GM13976 (cell line): ENCODE measurements around the gene BACH2.

Experiments used
- DNase-seq: peaks from one replicate; pipeline ENCODE4 v3.0.0; 2012; ENCODE audit warnings: low spot score
- in situ Hi-C: fragments of 300-500 bp; cut with MboI; formaldehyde crosslinking; loops from one replicate; pipeline ENCODE4 v1.12.0; 2022; ENCODE audit warnings: low sequenced_read_pairs, mixed read lengths, inconsistent platforms; ENCODE audit not compliant: unreplicated experiment
- TF ChIP-seq, protein P1 (sequence below): IDR thresholded peaks from 2 replicates; pipeline ENCODE4 v1.5.1; 2012; ENCODE audit warnings: borderline replicate concordance, mild to moderate bottlenecking; ENCODE audit not compliant: insufficient read depth; ENCODE audit errors: extremely low read depth, missing control alignments, control extremely low read depth

The BACH2 gene

DNA sequence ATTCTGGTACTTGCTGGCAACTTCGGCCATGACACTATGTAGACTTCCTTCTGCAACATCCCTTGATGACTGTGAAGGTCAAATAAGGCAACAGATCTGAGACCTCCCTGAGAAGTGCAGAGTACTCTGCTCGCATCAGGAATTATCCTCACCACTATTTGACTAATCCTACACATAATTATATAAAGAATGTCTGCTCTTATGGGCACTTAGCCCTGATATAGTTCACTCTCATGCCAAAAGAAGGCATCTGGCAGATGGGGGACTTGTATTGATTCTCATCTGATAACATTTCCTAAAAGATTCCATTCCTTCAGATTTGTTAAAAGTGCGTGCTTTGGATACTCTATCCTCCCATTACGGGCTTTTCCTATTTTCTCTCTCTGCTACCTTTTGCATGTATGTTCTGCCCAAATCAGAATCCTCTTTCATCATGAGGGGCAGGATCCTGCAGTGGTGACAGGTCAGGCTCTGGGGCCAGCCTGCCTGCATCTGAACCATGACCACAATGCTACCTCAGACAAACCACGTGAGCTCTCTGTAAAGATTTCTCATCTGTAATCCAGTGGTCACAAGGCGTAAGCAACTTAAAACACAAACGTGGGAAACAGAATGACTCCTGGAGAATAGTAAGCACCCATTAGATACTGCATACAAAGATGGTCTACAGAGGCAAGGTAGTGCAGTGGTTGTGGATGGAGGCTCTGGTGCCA is 268.4 kb downstream of the BACH2 start:
- DNase-seq, result no peak
- in situ Hi-C loops, result no loop called here

DNA sequence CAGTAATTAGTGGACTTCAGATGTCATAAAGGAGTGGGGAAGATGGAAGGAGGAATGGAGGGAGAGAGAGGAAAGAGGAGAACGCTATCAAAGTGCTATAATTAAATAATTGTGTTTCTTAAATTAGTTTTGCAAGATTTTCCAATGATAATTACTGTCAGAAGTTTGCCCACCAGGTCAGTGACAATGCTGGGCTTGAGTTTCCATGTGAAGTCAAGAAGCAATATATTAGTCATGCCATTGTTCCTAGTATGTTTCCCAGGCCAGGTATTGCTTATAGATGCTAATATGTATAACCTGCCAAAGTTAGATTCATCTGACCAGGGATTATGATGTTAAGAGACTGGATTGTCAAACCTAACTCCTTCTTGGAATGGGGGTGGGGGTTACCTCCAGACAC is 270.4 kb downstream of the BACH2 start:
- in situ Hi-C loops, result no loop called here
- TF ChIP-seq, protein P1, sequence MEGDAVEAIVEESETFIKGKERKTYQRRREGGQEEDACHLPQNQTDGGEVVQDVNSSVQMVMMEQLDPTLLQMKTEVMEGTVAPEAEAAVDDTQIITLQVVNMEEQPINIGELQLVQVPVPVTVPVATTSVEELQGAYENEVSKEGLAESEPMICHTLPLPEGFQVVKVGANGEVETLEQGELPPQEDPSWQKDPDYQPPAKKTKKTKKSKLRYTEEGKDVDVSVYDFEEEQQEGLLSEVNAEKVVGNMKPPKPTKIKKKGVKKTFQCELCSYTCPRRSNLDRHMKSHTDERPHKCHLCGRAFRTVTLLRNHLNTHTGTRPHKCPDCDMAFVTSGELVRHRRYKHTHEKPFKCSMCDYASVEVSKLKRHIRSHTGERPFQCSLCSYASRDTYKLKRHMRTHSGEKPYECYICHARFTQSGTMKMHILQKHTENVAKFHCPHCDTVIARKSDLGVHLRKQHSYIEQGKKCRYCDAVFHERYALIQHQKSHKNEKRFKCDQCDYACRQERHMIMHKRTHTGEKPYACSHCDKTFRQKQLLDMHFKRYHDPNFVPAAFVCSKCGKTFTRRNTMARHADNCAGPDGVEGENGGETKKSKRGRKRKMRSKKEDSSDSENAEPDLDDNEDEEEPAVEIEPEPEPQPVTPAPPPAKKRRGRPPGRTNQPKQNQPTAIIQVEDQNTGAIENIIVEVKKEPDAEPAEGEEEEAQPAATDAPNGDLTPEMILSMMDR, result no peak
- DNase-seq, result no peak

More for the DNA sequence above, 268.4 kb downstream of the BACH2 start:
- TF ChIP-seq, protein P1, result no peak

DNA sequence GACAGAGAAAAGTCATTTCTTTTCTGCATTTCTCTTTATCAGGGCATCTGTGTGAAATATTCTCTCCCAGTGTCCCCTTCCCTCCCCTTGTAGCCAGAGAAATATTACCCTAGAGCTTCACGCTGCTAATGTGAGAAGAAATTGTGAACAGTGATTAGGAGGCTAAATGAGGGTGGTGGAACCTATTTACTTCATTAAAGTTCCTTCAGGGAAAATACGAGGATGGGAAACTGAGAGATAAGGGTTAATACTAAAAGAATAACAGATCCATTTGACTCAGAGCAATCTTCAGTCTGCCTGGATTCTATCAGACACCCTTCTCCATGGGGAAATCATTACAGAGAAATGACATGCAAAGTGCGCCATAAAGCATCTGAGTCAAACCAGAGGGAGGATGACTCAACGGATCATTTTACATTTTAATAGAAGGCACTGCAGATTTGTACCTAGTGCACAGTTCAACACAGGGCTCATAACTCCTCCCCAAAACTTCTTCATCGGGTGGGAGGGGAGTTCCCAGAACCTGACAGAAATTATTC is 271.1 kb downstream of the BACH2 start:
- in situ Hi-C loops, result no loop called here
- no peak for DNase-seq
- TF ChIP-seq, protein P1, result no peak

DNA sequence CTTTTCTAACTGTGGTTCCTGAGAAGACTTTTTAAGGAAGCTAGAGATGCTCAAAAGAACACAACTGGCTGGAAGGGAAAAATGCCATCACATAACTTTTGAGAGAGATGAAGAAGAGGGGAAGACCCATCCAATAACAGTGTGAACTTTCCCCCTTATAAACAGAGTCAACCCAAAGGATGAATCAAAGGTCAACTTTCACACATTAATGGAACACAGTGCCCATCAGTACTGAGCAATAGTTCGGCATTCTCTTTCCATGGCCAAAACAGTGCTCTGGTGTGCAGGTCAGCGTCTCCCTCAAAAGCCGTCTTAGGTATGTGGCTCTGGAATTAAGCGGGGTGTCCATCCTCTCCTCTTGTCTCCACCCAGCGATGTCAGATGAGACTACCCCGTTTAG is 272.0 kb downstream of the BACH2 start:
- DNase-seq, result no peak

DNA sequence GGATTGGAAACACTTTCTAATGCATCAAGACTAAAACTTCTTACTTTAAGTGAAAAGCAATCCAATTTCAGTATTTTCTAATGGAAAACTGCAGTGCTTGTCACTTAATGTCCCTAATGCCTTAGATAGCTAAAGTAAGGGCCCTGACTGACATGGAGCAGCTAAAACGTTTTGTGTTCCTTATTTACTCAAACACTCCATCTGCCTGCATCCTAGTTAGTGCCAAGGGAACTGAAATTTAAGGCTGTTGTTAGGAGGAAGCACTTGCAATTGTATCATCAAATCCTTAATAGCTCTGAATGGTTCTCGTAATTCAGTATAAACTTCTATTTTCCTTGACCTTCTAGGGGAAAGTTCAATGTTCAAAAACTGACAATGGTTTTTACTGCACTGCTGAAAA is 274.9 kb downstream of the BACH2 start:
- in situ Hi-C loops, result no loop called here
- TF ChIP-seq, protein P1, result no peak
- DNase-seq, result no peak

More for the DNA sequence above, 272.0 kb downstream of the BACH2 start:
- in situ Hi-C loops, result no loop called here
- TF ChIP-seq, protein P1, result no peak

DNA sequence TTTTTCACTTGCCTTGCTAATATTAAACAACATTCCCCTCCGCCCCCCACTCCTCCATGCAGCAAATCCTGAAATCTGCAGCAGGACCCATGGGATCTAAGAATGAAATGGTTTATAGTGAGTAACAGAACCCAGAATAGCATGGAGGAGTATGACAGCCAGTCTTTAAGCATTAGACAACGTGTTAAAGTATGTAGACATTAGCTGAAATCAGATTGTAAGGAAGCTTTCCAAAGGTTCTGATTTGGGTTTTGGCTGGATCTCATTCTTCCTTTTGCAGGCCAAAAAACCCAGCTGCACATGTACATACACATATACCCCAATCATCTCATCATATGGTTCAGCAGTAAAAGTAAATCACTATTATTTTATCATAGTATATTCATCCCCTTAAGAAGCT is 275.9 kb downstream of the BACH2 start:
- DNase-seq, result no peak

More for the DNA sequence above, 275.9 kb downstream of the BACH2 start:
- TF ChIP-seq, protein P1, result no peak
- in situ Hi-C loops, result no loop called here
